Panc1 (cell line): Measurements from ENCODE around the gene RSPO3. TPM values are rescaled to one million over a fixed set of nuclear protein-coding genes. Genes with fewer than 3 reads are reported as not detected.

Experiments used
- ATAC-seq: fragments of 200-7000 bp; cut with Tn5 transposase; 2 replicates; pipeline ENCODE4 v1.9.1; 2020; ENCODE audit warnings: mild to moderate bottlenecking, moderate library complexity
- BruUV-seq: library from RNA; stranded (reverse); fragments of 400-500 nt; replicated peaks from 2 replicates; lab custom pipeline; 2021; lab: Mats Ljungman, UMichigan
- CTCF ChIA-PET: fragments of 300-600 bp; sonication (Branson Sonifier 250); formaldehyde crosslinking; loops from one replicate; lab custom pipeline; 2022; ENCODE audit warnings: antibody characterized with exemption; lab: Charles Lee
- POLR2A ChIA-PET: fragments of 300-600 bp; sonication (Branson Sonifier 250); formaldehyde crosslinking; loops from one replicate; lab custom pipeline; 2022; ENCODE audit warnings: antibody characterized with exemption; lab: Charles Lee
- DNase-seq: peaks from one replicate; pipeline ENCODE4 v3.0.0-alpha.2; 2010; ENCODE audit warnings: low read depth, low spot score
- H3K27ac ChIP-seq: 2 replicates; pipeline ENCODE4 v1.5.1; 2011; ENCODE audit warnings: mild to moderate bottlenecking, low read length, inconsistent platforms
- H3K27me3 ChIP-seq: fragments of 200-500 bp; sonication (Bioruptor generic); 2 replicates; pipeline ENCODE4 v1.6.0; 2014; ENCODE audit warnings: low read length, inconsistent platforms; ENCODE audit not compliant: control insufficient read depth, insufficient read depth
- H3K36me3 ChIP-seq: fragments of 200-500 bp; sonication (Bioruptor generic); 2 replicates; pipeline ENCODE4 v1.5.1; 2014; ENCODE audit warnings: inconsistent platforms, mild to moderate bottlenecking, low read length, moderate library complexity; ENCODE audit not compliant: control insufficient read depth, insufficient read depth
- H3K4me1 ChIP-seq: 2 replicates; pipeline ENCODE4 v1.5.1; 2011; ENCODE audit warnings: inconsistent platforms, mild to moderate bottlenecking, low read length, moderate library complexity; ENCODE audit not compliant: control insufficient read depth, insufficient read depth
- H3K4me3 ChIP-seq, 2 experiments: 2 replicates each; pipeline ENCODE4 v1.5.1; 2011 to 2012; ENCODE audit warnings: low read depth in 2 of 2, low read length in 2 of 2, mild to moderate bottlenecking in 2 of 2, inconsistent platforms in 1 of 2, moderate library complexity in 1 of 2
- H3K9me3 ChIP-seq: fragments of 200-500 bp; sonication (Bioruptor generic); 2 replicates; pipeline ENCODE4 v1.5.1; 2014; ENCODE audit warnings: low read depth, mild to moderate bottlenecking, inconsistent platforms, low read length, moderate library complexity; ENCODE audit not compliant: control insufficient read depth, insufficient read depth
- POLR2AphosphoS5 ChIP-seq: IDR thresholded peaks from 2 replicates; pipeline ENCODE4 v1.6.1; 2012; ENCODE audit warnings: mild to moderate bottlenecking, low read depth, low read length, moderate library complexity
- SIN3A ChIP-seq: IDR thresholded peaks from 2 replicates; pipeline ENCODE4 v1.6.1; 2012; ENCODE audit warnings: low read depth, mild to moderate bottlenecking, low read length, moderate library complexity, borderline replicate concordance; ENCODE audit not compliant: insufficient read depth
- TCF7L2 ChIP-seq: IDR thresholded peaks from 2 replicates; pipeline ENCODE4 v1.6.1; 2011; ENCODE audit warnings: mild to moderate bottlenecking, low read depth, low read length, inconsistent platforms
- in situ Hi-C: cut with HindIII; loops from 2 replicates; pipeline ENCODE4 v1.10.0; 2016; ENCODE audit warnings: low sequenced_read_pairs, low pct_unique_long_range_greater_than_20kb
- intact Hi-C: fragments of 100-400 bp; cut with micrococcal nuclease; formaldehyde crosslinking; loops from one replicate; pipeline ENCODE4 v1.10.0; 2022; ENCODE audit not compliant: unreplicated experiment
- total RNA-seq: library from RNA; stranded (reverse); gene quantifications from one replicate; pipeline ENCODE4 v1.2.1, GENCODE V29; 2021; ENCODE audit not compliant: unreplicated experiment
- TF ChIP-seq, protein P1 (sequence below): fragments of 450-650 bp; IDR thresholded peaks from 2 replicates; pipeline ENCODE4 v1.5.1; 2017; ENCODE audit warnings: mild to moderate bottlenecking
- TF ChIP-seq, protein P2 (sequence below), 2 experiments: IDR thresholded peaks; 2 replicates each; pipeline ENCODE4 v1.6.1; 2011 to 2012; ENCODE audit warnings: low read depth in 2 of 2, control low read depth in 1 of 2, low read length in 1 of 2, mild to moderate bottlenecking in 1 of 2, moderate library complexity in 1 of 2; ENCODE audit not compliant: insufficient read depth in 1 of 2

RSPO3 gene
- total RNA-seq, 1 experiment from 2014 or later: not detected

DNA sequence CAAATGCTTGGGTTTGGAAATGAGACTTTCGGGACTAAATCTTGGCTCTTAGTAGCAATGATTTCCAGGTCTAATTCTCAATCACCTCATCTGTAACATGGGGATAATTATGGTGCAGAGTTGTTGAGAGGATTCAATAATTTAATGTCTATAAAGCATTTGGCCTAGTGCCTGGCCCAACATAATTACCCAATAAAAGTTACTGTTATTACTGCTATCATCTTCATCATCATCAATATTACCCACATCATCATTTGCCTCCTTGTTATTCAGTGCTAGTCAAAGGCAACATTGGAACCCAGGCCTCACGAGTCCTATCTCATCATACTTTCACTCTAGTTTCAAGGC, 34.5 kb upstream of the RSPO3 start:
- POLR2A ChIA-PET: no interaction called here
- H3K4me1 ChIP-seq: no peaks in the 10 kb centered on the region
- no peaks in the 10 kb centered on the region for H3K9me3 ChIP-seq
- intact Hi-C loops (no loop called here), in situ Hi-C loops (no loop called here)
- no TSS peak for BruUV-seq
- TF ChIP-seq SIN3A (no peak), TCF7L2 (no peak), POLR2AphosphoS5 (no peak)
- TF ChIP-seq, protein P1, sequence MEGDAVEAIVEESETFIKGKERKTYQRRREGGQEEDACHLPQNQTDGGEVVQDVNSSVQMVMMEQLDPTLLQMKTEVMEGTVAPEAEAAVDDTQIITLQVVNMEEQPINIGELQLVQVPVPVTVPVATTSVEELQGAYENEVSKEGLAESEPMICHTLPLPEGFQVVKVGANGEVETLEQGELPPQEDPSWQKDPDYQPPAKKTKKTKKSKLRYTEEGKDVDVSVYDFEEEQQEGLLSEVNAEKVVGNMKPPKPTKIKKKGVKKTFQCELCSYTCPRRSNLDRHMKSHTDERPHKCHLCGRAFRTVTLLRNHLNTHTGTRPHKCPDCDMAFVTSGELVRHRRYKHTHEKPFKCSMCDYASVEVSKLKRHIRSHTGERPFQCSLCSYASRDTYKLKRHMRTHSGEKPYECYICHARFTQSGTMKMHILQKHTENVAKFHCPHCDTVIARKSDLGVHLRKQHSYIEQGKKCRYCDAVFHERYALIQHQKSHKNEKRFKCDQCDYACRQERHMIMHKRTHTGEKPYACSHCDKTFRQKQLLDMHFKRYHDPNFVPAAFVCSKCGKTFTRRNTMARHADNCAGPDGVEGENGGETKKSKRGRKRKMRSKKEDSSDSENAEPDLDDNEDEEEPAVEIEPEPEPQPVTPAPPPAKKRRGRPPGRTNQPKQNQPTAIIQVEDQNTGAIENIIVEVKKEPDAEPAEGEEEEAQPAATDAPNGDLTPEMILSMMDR: no peak
- TF ChIP-seq, protein P2, sequence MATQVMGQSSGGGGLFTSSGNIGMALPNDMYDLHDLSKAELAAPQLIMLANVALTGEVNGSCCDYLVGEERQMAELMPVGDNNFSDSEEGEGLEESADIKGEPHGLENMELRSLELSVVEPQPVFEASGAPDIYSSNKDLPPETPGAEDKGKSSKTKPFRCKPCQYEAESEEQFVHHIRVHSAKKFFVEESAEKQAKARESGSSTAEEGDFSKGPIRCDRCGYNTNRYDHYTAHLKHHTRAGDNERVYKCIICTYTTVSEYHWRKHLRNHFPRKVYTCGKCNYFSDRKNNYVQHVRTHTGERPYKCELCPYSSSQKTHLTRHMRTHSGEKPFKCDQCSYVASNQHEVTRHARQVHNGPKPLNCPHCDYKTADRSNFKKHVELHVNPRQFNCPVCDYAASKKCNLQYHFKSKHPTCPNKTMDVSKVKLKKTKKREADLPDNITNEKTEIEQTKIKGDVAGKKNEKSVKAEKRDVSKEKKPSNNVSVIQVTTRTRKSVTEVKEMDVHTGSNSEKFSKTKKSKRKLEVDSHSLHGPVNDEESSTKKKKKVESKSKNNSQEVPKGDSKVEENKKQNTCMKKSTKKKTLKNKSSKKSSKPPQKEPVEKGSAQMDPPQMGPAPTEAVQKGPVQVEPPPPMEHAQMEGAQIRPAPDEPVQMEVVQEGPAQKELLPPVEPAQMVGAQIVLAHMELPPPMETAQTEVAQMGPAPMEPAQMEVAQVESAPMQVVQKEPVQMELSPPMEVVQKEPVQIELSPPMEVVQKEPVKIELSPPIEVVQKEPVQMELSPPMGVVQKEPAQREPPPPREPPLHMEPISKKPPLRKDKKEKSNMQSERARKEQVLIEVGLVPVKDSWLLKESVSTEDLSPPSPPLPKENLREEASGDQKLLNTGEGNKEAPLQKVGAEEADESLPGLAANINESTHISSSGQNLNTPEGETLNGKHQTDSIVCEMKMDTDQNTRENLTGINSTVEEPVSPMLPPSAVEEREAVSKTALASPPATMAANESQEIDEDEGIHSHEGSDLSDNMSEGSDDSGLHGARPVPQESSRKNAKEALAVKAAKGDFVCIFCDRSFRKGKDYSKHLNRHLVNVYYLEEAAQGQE (IDR thresholded peaks at IDR 0.05; ENCODE audit: insufficient read depth in 1 of 2, low read depth in 2 of 2, low read length in 1 of 2): no peak
- H3K27me3 ChIP-seq: no peaks in the 10 kb centered on the region
- ATAC-seq: no peak
- no peaks in the 10 kb centered on the region for H3K36me3 ChIP-seq
- no peak for DNase-seq
- no peak overlapping the region for H3K27ac ChIP-seq
- CTCF ChIA-PET: no interaction called here
- H3K4me3 ChIP-seq: no peak overlapping the region

DNA sequence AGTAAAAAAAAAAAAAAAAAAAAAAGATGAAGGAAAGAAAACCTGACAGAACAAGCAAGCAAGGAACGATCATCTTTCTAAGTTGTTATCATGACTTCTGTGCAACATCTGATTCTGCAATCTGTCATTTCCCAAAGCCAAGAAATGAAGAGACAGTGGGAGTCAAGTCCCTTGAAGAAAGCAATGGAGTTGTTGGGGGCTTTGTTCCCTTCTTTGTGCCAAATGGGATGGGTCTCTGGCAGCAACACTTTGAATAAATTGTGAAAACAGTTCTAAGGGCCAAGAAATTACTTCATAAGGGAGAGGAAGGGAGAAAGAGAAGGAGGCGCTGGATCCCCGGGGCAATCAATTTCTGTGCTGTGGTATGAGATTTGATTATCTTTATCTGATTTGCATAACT, 33.3 kb upstream of the RSPO3 start:
- POLR2A ChIA-PET: no interaction called here
- ATAC-seq (no peak), DNase-seq (no peak)
- no TSS peak for BruUV-seq
- CTCF ChIA-PET: interaction anchor here (0.6 kb wide), 1 partner anchor 45 kb away, joined by 6 read pairs; no protein-coding TSS in a partner anchor
- H3K27ac ChIP-seq: no peak overlapping the region
- no peaks in the 10 kb centered on the region for H3K36me3 ChIP-seq
- no peaks in the 10 kb centered on the region for H3K4me1 ChIP-seq
- no peaks in the 10 kb centered on the region for H3K9me3 ChIP-seq
- H3K27me3 ChIP-seq: no peaks in the 10 kb centered on the region
- in situ Hi-C loops (no loop called here), intact Hi-C loops (no loop called here)
- no peak overlapping the region for H3K4me3 ChIP-seq
- TF ChIP-seq, protein P2 (IDR thresholded peaks at IDR 0.05; ENCODE audit: insufficient read depth in 1 of 2, low read depth in 2 of 2, low read length in 1 of 2): no peak
- TF ChIP-seq SIN3A: no peak
- TF ChIP-seq, protein P1: no peak
- no peak for TF ChIP-seq POLR2AphosphoS5
- TF ChIP-seq TCF7L2: no peak
